GM18508 (cell line): Measurements from ENCODE around the gene DMXL2.
"Not testable (repeated sequence)": the region's sequence is repeated elsewhere in the genome, so short reads cannot be mapped to it uniquely, and the experiment has no call there.

Source experiments
- ATAC-seq: cut with Tn5 transposase; IDR thresholded peaks from one replicate; pipeline ENCODE4 v1.9.1; 2021; ENCODE audit warnings: moderate number of reproducible peaks; ENCODE audit not compliant: insufficient read depth, unreplicated experiment

The DMXL2 gene

DNA sequence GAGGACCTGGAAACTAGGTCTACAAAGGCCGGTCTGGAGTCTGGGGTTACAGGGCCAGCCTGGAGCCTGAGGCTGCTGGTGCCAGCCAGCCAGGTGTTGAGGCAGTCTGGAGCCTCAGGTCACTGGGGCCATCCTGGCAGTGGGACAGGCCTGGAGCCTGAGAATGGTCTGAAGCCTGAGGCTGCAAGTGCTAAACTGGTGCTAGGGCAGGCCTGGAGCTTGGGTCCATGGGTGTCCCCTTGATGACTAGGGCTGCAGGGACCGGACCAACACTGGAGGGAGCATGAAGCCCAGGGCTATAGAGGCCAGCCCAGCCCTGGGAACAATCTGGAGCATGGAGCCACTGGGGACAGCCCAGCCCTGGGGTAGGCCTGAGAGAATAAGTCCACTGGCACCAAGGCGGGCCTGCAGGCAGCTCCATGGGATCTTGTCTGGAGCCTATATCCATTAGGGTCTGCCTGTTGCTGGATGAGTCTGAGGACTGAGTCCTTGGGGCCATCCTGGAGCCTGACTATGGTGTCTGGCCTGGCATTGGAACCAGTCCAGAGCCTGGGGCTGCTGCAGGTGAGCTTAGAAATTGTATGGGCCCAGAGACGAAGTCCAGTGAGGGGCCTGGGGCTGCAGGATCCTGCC is 179.2 kb downstream of the DMXL2 start:
- no peak for ATAC-seq

DNA sequence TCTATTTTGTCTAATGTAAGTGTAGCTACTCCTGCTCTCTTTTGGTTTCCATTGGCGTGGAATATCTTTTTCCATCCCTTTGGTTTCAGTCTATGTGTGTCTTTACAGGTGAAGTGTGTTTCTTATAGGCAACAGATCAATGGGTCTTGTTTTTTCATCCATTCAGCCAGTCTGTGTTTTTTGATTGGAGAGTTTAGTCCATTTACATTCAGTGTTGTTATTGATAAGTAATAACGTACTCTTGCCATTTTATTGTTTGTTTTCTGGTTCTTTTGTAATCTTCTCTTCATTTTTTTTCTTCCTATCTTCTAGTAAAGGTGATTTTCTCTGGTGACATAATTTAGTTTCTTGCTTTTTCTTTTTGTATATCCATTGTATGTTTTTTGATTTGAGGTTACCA is 184.0 kb downstream of the DMXL2 start:
- ATAC-seq = no peak

- ATAC-seq = no peak
Observed at GRCh38 chr15:51425517-51426040, 197.0 kb downstream of the DMXL2 start.

DNA sequence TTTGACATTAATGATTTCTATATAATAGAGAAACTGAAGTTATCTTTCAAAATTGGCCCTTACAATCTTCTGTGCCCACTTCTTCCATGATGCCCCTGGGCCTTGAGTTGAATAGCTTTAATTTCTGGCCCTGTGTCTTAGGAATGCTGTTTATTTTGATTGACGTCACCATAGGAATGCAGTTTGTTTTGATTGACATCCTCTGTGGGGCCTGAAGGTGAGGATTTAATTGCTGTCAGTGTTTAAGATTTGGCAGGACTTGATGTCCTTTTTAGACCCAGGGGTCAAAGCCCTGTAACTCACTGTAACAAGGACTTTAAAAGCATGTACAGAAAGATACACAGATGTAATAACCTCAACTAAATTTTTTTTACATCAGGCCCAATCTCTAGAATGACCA is 197.8 kb downstream of the DMXL2 start:
- ATAC-seq = no peak

DNA sequence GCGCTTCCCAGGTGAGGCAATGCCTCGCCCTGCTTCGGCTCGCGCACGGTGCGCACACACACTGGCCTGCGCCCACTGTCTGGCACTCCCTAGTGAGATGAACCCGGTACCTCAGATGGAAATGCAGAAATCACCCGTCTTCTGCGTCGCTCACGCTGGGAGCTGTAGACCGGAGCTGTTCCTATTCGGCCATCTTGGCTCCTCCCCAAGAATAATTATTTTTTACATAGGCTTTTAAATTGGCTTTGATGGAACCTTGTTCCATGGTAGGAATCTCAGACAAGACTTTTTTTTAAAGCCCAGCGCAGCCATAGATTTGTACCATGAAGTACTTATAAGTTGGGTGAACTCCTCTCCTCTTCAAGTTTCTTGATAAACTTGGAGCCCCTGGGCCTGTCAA is 199.5 kb downstream of the DMXL2 start:
- ATAC-seq = not testable (repeated sequence)

GRCh38 chr15:51416129-51416528 is 206.4 kb downstream of the DMXL2 start:
- no peak for ATAC-seq

GRCh38 chr15:51414256-51414860 is 208.2 kb downstream of the DMXL2 start:
- no peak for ATAC-seq

GRCh38 chr15:51405693-51406523 is 216.7 kb downstream of the DMXL2 start:
- no peak for ATAC-seq

DNA sequence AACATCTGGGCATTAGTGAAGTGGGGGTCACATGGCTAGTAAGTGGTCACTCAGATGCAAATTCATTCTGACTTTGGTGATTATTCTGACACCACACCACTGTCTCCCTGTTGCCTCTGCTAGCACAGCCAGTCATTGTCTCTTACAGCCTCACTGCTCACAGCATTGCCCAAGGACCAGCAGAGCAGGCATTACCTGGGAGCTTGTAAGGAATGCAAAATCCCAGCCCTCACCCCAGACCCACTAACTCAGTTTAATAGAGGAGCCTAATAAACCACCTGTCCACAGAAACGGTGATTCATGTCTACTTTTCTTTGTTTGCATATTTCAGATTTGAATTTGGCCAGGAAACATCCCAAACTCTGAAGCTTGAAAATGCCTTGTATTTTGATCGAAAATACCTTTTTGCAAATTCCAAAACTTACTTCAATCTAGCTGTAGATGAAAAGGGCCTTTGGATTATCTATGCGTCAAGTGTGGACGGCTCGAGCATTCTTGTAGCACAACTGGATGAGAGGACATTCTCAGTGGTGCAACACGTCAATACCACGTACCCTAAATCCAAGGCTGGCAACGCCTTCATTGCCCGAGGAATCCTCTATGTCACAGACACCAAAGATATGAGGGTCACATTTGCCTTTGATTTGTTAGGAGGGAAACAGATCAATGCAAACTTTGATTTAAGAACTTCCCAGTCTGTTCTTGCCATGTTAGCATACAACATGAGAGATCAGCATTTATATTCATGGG is 218.4 kb downstream of the DMXL2 start:
- ATAC-seq = no peak

GRCh38 chr15:51403072-51403878 is 219.3 kb downstream of the DMXL2 start:
- ATAC-seq = no peak

DNA sequence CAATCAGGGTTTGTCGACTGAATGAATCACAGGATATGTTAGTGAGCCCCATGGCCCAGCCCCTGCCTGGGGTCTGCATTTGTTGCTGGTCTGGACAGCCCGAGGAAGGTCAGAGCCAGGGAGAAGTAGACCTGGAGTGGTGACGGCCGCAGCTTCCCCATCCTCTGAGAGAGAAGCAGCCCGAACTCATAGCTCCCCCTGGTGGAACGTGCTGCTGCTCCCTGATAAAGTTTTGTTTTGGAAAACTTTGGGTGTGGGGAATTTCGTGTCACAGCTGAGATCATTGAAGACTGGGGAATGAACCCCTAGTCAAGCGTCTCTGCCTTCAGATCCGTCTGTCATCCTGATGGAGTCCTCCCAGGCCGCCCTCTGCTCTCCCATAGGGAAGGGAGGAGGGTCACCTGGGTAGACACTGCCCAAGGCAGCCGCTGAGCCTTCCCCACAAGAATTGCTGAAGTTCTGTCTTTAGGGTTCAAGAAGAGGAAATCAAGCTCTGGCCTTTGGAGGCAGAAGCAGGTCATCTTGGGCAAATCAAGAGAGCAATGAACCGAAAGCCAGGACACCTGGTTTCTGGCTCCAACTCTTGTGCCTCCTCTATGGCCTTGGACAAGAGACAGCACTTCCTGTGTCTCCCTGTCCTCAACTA is 220.6 kb downstream of the DMXL2 start:
- no peak for ATAC-seq

DNA sequence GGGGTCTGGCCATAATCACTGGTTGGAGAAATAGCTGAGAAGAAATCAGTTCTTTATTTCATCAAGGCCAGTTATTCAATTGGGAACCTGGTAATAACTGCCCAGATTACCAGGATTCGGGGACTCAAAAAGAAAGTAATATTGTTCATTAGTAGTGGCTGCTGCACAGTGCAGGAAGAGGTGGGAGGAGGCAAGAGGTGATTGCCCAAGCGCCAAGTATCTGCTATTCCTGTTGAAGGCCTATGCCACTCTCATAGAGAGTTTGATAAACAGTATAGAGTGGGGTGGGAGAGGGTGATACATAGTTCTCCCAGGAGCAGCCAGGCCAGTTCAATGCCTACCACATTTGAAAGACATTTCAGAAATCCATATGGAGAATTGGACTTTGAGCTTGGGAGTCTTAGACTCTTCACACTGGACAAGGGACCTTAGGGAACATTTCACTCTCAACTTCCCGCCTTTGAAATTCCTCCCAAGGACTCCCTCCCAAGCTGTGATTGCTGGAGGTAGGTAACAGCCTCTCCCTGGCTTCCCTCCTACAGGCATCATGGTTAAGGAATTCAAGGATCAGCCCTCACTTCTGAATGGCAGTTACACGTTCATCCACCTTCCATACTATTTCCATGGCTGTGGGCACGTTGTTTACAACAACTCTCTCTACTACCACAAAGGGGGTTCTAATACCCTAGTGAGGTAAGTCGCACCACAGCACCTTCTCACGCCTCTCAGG is 221.4 kb downstream of the DMXL2 start:
- ATAC-seq = no peak

DNA sequence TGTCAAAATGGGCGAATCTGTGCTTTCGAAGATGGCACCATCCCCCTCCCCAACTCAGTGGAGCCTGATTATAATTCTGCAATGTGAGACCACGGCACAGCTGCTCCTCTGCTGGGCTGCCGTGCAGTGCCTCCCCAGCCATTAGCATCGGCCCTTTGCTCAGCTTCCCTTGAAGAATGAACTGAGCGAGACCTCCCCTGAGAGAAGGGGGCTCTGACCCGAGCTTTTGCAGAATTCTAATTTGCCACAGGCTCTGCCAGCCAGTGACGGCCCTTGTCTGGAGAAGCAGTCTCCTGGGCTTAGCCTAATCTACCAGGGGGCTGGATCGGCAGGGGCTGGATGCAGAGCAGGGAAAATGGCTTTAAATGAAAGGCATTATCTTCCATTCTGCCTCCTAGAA is 223.9 kb downstream of the DMXL2 start:
- ATAC-seq = no peak
